ENCODE results near the gene SERAC1.
"Not testable (repeated sequence)": the region's sequence is repeated elsewhere in the genome, so short reads cannot be mapped to it uniquely, and the experiment has no call there.

Gene SERAC1

GRCh38 chr6:158185729-158186456, 17.8 kb upstream of the SERAC1 start:
- Histone ChIP-seq H3K9me3 (ENCODE audit: control insufficient read depth, low read length) (no peaks in the 10 kb centered on the region), H3K27ac (no peak overlapping the region), H3K4me3 (ENCODE audit: low read depth, low read length) (no peak overlapping the region), H3K36me3 (ENCODE audit: control insufficient read depth, insufficient read depth, low read length) (no peaks in the 10 kb centered on the region), H3K27me3 (ENCODE audit: control insufficient read depth, insufficient read depth, low read length) (no peaks in the 10 kb centered on the region), H3K4me2 (ENCODE audit: low read length) (no peak overlapping the region), H3K4me1 (no peaks in the 10 kb centered on the region), H3K9ac (no peak overlapping the region), H2AFZ (no peak overlapping the region), H3K79me2 (no peaks in the 10 kb centered on the region)
- TF ChIP-seq, protein P1, sequence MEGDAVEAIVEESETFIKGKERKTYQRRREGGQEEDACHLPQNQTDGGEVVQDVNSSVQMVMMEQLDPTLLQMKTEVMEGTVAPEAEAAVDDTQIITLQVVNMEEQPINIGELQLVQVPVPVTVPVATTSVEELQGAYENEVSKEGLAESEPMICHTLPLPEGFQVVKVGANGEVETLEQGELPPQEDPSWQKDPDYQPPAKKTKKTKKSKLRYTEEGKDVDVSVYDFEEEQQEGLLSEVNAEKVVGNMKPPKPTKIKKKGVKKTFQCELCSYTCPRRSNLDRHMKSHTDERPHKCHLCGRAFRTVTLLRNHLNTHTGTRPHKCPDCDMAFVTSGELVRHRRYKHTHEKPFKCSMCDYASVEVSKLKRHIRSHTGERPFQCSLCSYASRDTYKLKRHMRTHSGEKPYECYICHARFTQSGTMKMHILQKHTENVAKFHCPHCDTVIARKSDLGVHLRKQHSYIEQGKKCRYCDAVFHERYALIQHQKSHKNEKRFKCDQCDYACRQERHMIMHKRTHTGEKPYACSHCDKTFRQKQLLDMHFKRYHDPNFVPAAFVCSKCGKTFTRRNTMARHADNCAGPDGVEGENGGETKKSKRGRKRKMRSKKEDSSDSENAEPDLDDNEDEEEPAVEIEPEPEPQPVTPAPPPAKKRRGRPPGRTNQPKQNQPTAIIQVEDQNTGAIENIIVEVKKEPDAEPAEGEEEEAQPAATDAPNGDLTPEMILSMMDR (IDR thresholded peaks at IDR 0.05): no peak

GRCh38 chr6:158184608-158185007, 16.5 kb upstream of the SERAC1 start:
- H3K27me3 ChIP-seq (ENCODE audit: control insufficient read depth, insufficient read depth, low read length): no peaks in the 10 kb centered on the region
- no peaks in the 10 kb centered on the region for H3K9me3 ChIP-seq (ENCODE audit: control insufficient read depth, low read length)
- H3K9ac ChIP-seq: no peak overlapping the region
- H3K79me2 ChIP-seq: no peaks in the 10 kb centered on the region
- no peak overlapping the region for H3K4me3 ChIP-seq (ENCODE audit: low read depth, low read length)
- H3K4me2 ChIP-seq (ENCODE audit: low read length): no peak overlapping the region
- no peaks in the 10 kb centered on the region for H3K36me3 ChIP-seq (ENCODE audit: control insufficient read depth, insufficient read depth, low read length)
- no peak overlapping the region for H3K27ac ChIP-seq
- no peak overlapping the region for H2AFZ ChIP-seq
- H3K4me1 ChIP-seq: no peaks in the 10 kb centered on the region
- TF ChIP-seq, protein P1 (IDR thresholded peaks at IDR 0.05): no peak

- not testable (repeated sequence) for H2AFZ ChIP-seq; H3K27me3 ChIP-seq (ENCODE audit: control insufficient read depth, insufficient read depth, low read length); H3K36me3 ChIP-seq (ENCODE audit: control insufficient read depth, insufficient read depth, low read length); H3K27ac ChIP-seq; H3K9me3 ChIP-seq (ENCODE audit: control insufficient read depth, low read length); H3K4me1 ChIP-seq; H3K79me2 ChIP-seq; H3K9ac ChIP-seq; H3K4me3 ChIP-seq (ENCODE audit: low read depth, low read length); H3K4me2 ChIP-seq (ENCODE audit: low read length)
Measured at GRCh38 chr6:158183174-158183972, 15.3 kb upstream of the SERAC1 start.

- H3K9ac ChIP-seq; H3K27ac ChIP-seq; H2AFZ ChIP-seq; H3K4me2 ChIP-seq (ENCODE audit: low read length); H3K79me2 ChIP-seq; H3K36me3 ChIP-seq (ENCODE audit: control insufficient read depth, insufficient read depth, low read length); H3K4me3 ChIP-seq (ENCODE audit: low read depth, low read length); H3K9me3 ChIP-seq (ENCODE audit: control insufficient read depth, low read length); H3K4me1 ChIP-seq; H3K27me3 ChIP-seq (ENCODE audit: control insufficient read depth, insufficient read depth, low read length): not testable (repeated sequence)
Measured at GRCh38 chr6:158177712-158178111, 9.7 kb upstream of the SERAC1 start.

- Histone ChIP-seq H3K4me2 (ENCODE audit: low read length) (no peak overlapping the region), H3K9ac (no peak overlapping the region), H3K4me1 (no peaks in the 10 kb centered on the region), H3K27ac (no peak overlapping the region), H2AFZ (no peak overlapping the region), H3K36me3 (ENCODE audit: control insufficient read depth, insufficient read depth, low read length) (no peaks in the 10 kb centered on the region), H3K79me2 (no peaks in the 10 kb centered on the region), H3K4me3 (ENCODE audit: low read depth, low read length) (no peak overlapping the region), H3K27me3 (ENCODE audit: control insufficient read depth, insufficient read depth, low read length) (no peaks in the 10 kb centered on the region), H3K9me3 (ENCODE audit: control insufficient read depth, low read length) (no peaks in the 10 kb centered on the region)
- TF ChIP-seq, protein P1 (IDR thresholded peaks at IDR 0.05): no peak
Measured at GRCh38 chr6:158175111-158175510, 7.0 kb upstream of the SERAC1 start.
